Body of pancreas (tissue), 4 donors: ENCODE results near the gene OR4M2. TPM values are rescaled to one million over a fixed set of nuclear protein-coding genes. Genes with fewer than 3 reads are reported as not detected.
"Not testable (repeated sequence)": the region's sequence is repeated elsewhere in the genome, so short reads cannot be mapped to it uniquely, and the experiment has no call there.

Experiments
- ATAC-seq: fragments of 150-250 bp; one replicate; pipeline ENCODE4 v1.9.1; 2016
- DNase-seq, 4 donors: peaks; one replicate each; pipeline ENCODE4 v3.0.0-alpha.2; 2019
- H3K27ac ChIP-seq, 4 donors: fragments of 200-600 bp; sonication (generic); 1 replicate in 3 of 4; 2 replicates in 1 of 4; pipeline versions ENCODE4 v1.5.1 to v1.6.1; 2016 to 2019; ENCODE audit warnings: mild to moderate bottlenecking in 1 of 4, mixed read lengths in 1 of 4, moderate library complexity in 1 of 4
- H3K27me3 ChIP-seq, 2 donors: fragments of 200-600 bp; sonication (generic); one replicate each; pipeline ENCODE4 v1.6.0; 2016; ENCODE audit warnings: mild to moderate bottlenecking in 1 of 2
- H3K36me3 ChIP-seq, 2 donors: fragments of 200-600 bp; sonication (generic); replicated peaks in 1 of 2; 2 replicates each; pipeline ENCODE4 v1.5.1; 2016; ENCODE audit warnings: low read depth in 2 of 2; ENCODE audit not compliant: insufficient read depth in 1 of 2
- H3K4me1 ChIP-seq: fragments of 200-600 bp; sonication (generic); one replicate; pipeline ENCODE4 v1.6.0; 2016
- H3K4me3 ChIP-seq, 2 donors: fragments of 200-600 bp; sonication (generic); 1 replicate in 1 of 2; 2 replicates in 1 of 2; pipeline ENCODE4 v1.5.1; 2016 to 2019
- H3K9me3 ChIP-seq, 3 donors: fragments of 200-600 bp; sonication (generic); 1 replicate in 2 of 3; 2 replicates in 1 of 3; pipeline ENCODE4 v1.5.1; 2016
- WGBS, 2 donors: methylation state at CpG; one replicate each; pipeline ENCODE4 v1.1.5; 2017; 5-methylcytosine and 5-hydroxymethylcytosine counted together
- intact Hi-C: fragments of 100-400 bp; cut with DNase I; formaldehyde crosslinking; loops from one replicate; pipeline ENCODE4 v1.15.1; 2023
- total RNA-seq, 2 donors: library from RNA; depleted of rRNA; stranded (reverse); fragments of >200 nt; gene quantifications; one replicate each; pipeline ENCODE4 v1.1.0, GENCODE V29; 2016

The OR4M2 gene, protein sequence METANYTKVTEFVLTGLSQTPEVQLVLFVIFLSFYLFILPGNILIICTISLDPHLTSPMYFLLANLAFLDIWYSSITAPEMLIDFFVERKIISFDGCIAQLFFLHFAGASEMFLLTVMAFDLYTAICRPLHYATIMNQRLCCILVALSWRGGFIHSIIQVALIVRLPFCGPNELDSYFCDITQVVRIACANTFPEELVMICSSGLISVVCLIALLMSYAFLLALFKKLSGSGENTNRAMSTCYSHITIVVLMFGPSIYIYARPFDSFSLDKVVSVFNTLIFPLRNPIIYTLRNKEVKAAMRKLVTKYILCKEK
- total RNA-seq: not detected

- H3K27me3 ChIP-seq, DNase-seq, H3K9me3 ChIP-seq, H3K4me3 ChIP-seq, intact Hi-C loops, H3K36me3 ChIP-seq, H3K4me1 ChIP-seq, H3K27ac ChIP-seq, ATAC-seq: not testable (repeated sequence)
- no CpG with 5 or more reads among the region's 2 CpGs for WGBS, 2 donors
These were observed at the start of gene OR4M2 for GRCh38 chr15:22080227-22080626. Gene OR4M2 (plus strand): TSS chr15:22080527. CDS start chr15:22080625, 98 bp downstream.

DNA sequence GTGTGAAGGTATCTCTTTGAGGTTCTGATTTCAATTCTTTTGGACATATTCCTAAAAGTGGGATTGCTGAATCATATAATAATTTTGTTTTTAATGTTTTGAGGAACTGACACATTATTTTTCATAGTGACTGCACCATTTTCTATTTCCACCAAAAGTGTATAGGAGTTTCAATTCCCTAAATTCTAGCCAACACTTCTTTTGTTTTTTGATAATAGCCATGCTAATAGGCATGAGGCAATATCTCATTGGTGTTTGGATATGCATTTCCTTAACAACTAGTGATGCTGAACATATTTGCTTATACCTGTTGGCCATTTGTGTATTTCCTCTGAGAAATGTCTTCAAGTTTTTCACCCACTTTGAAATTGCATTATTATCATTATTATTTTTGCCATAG, 11.1 kb upstream of the OR4M2 start:
- H3K4me1 ChIP-seq, H3K36me3 ChIP-seq, ATAC-seq, intact Hi-C loops, H3K27me3 ChIP-seq, H3K27ac ChIP-seq, H3K9me3 ChIP-seq, DNase-seq, H3K4me3 ChIP-seq: not testable (repeated sequence)

DNA sequence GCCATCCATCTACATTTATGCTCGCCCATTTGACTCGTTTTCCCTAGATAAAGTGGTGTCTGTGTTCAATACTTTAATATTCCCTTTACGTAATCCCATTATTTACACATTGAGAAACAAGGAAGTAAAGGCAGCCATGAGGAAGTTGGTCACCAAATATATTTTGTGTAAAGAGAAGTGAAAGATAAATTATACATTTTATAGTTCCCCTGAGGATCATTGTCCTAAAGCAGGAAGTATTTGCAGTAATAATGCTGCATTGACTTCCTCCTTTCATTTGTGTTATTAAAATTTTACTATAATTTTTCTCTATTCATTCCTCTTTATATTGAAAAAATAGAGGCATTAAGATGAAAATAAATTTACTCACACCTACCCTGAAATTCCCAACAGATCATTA, 1.1 kb downstream of the OR4M2 start:
- H3K27ac ChIP-seq, DNase-seq, H3K4me1 ChIP-seq, ATAC-seq, H3K27me3 ChIP-seq, H3K36me3 ChIP-seq, H3K9me3 ChIP-seq, intact Hi-C loops, H3K4me3 ChIP-seq: not testable (repeated sequence)
- no CpG with 5 or more reads among the region's 3 CpGs for WGBS, 2 donors

DNA sequence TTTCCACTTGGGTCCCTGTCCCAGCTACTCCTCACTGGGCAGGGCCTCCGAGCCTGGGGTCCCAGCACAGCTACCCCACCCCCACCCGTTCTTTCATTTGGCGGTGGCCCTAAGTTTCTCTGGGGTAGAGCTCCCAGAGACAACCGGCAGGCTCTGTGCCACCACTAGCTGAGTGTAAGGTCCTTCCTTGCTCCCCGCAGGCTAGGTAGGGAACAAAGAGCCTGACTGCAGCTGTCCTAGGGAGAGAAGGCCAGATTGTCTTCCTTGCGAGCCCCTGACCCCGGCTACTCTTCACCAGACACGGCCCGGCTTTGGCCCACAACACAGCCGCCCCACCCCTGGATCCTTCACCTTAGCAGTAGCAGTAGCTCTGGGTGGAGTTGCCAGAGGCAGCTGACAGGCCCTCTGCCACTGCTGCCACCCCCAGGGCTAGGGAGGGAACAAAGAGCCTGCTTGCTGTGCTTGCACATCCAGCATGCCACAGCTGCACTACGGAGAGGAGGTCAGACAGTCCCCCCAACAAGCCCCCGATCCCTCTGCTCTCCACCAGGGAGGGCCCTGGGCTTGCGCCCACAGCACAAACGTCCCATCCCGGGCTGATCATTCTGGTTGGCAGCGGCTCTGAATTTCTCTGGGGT, 18.4 kb downstream of the OR4M2 start:
- intact Hi-C loops, H3K27me3 ChIP-seq, DNase-seq, H3K27ac ChIP-seq, ATAC-seq, H3K9me3 ChIP-seq, H3K36me3 ChIP-seq, H3K4me1 ChIP-seq, H3K4me3 ChIP-seq: not testable (repeated sequence)
- no CpG with 5 or more reads among the region's 16 CpGs for WGBS, 2 donors

DNA sequence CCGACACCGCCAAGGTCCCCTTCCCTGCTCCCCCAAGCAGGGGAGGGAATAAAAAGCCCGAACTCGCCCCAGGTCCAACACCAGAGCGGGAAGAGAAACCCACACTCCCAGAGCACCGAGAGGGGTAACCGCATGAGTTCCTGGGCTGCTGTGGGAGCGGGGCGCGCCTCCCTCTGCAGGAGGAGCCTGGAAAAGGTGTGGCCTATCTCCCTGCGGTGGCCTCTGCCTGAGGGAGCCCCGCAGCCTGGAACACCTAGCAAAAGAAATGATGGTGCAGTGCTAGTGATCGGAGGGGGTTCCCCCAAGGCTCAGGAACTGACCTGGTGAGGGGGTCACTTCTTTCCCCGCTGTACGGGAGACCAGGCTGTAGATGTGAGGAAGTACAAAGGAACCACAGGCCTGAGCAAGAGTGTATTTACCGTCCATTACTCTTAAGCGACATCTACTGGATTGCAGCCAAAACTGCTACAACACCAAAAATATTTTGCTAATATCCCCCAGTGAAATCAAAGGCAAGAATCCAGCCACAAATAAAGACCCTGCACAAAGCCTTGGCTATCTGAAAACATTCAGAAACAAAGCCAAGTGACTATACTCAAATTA, 19.1 kb downstream of the OR4M2 start:
- intact Hi-C loops: not testable (repeated sequence)

DNA sequence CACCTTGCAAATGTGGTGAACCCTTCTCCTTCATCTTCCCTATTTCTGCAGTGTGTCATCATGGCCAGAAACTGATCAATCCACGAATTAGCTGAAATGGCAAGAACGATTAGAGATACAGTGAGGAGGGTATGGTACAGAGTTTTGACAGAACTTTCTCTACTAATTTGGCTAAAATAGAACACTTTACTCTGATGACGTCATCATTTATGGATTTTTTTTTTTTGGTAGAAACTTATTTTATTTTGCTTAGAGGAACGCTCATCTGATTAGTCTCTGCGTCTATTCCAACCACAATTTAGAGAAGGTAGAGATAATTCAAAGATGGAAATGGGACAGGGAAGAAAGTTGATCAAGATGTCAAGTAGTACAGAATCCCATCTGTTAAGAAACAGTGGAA, 41.7 kb downstream of the OR4M2 start:
- intact Hi-C loops: not testable (repeated sequence)
- WGBS, 2 donors: 32 to 35% methylated on average over 5 of the region's 5 CpGs

More for the DNA sequence above, 19.1 kb downstream of the OR4M2 start:
- no CpG with 5 or more reads among the region's 17 CpGs for WGBS, 2 donors
- not testable (repeated sequence) for ATAC-seq, H3K27ac ChIP-seq, H3K9me3 ChIP-seq, H3K27me3 ChIP-seq, H3K36me3 ChIP-seq, DNase-seq, H3K4me3 ChIP-seq, H3K4me1 ChIP-seq

More for the DNA sequence above, 41.7 kb downstream of the OR4M2 start:
- H3K36me3 ChIP-seq, ATAC-seq, DNase-seq, H3K4me3 ChIP-seq, H3K27me3 ChIP-seq, H3K9me3 ChIP-seq, H3K4me1 ChIP-seq, H3K27ac ChIP-seq: not testable (repeated sequence)

Other genes starting within 250 kb of the OR4M2 start
- gene POTEB, start 202.8 kb upstream of the OR4M2 start, total RNA-seq: not detected